ENCODE data around the gene STX11. TPM values are rescaled to one million over a fixed set of nuclear protein-coding genes. Genes with fewer than 3 reads are reported as not detected.
A peak's percentile ranks its signal among the peaks of the same experiment; 100 is the strongest.
"Not testable (repeated sequence)": the region's sequence is repeated elsewhere in the genome, so short reads cannot be mapped to it uniquely, and the experiment has no call there.

Gene STX11
- total RNA-seq, 2 donors from 2014 or later: 22.3 to 25.9 TPM

DNA sequence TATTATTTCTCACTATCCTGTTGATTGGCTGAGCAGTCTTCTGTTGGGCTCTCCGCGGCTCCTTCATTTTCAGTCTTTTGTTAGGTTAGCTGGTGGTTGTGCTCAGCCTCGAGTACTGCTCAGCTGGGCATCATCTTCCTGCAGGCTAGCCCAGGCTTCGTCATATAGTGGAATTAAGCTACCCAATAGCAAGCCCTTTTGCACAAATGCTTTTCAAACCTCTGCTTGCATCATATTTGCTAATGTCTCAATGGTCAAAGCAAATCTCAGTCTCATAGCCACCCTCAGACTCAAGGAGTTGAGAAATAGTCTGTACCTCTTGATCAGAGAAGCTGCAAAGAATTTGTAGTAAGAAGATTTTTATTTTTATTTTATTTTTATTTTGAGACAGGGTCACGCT lies 23.7 kb downstream of the STX11 start:
- no peak for ATAC-seq (replicated peaks)
- no peak overlapping the region for H3K27ac Mint-ChIP-seq
- H3K4me1 Mint-ChIP-seq: peaks cover 23% of the 10 kb centered on the region
- H3K9me3 Mint-ChIP-seq: no peaks in the 10 kb centered on the region
- peaks cover 82% of the 10 kb centered on the region for H3K36me3 Mint-ChIP-seq (ENCODE audit: low read depth)
- no peaks in the 10 kb centered on the region for H3K27me3 Mint-ChIP-seq
- H3K4me3 Mint-ChIP-seq: no peak overlapping the region

DNA sequence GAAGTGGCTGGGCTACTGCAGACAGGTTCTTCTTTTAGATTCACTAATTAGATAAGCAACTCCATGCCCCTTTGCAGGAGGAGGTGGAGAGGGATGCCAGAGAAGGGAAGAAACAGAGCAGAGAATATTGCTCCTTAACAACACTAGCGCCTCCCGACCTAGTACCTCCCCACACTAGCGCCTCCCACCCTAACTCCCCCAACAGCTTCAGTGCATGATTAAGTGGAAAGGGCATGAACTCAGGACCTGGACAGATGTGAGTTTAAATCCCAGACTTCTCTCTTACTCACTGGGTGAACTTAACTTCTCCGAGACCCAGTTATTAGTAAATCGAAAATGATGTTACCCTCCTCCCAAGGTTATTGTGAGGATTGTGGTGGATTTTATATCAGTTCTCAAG lies 25.7 kb downstream of the STX11 start:
- no peaks in the 10 kb centered on the region for H3K9me3 Mint-ChIP-seq
- no peak overlapping the region for H3K27ac Mint-ChIP-seq
- no peak overlapping the region for H3K4me3 Mint-ChIP-seq
- H3K4me1 Mint-ChIP-seq: peaks cover 34% of the 10 kb centered on the region
- no peaks in the 10 kb centered on the region for H3K27me3 Mint-ChIP-seq
- peaks cover 82% of the 10 kb centered on the region for H3K36me3 Mint-ChIP-seq (ENCODE audit: low read depth)
- no peak for ATAC-seq (replicated peaks)

DNA sequence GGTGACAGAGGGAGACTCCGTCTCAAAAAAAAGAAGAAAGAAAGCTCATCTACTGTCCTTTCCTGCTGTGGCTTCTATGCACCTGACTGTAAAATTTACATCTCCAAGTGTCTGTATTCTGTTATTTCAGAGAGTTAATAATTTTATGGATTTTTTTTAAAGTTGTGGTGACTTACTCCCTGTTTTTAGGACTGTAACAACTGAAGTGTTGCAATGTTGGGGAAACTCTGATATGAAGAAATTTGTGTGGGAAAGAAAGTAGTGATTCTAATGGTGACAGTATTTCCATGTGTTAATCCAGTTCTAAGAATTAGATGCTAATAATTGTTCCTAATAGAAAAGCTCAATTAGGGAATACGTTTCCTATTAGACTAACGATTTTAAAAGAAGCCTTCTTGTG lies 27.4 kb downstream of the STX11 start:
- Mint-ChIP-seq H3K4me1 (peaks cover 46% of the 10 kb centered on the region), H3K4me3 (peak overlapping the region; percentile 31)

DNA sequence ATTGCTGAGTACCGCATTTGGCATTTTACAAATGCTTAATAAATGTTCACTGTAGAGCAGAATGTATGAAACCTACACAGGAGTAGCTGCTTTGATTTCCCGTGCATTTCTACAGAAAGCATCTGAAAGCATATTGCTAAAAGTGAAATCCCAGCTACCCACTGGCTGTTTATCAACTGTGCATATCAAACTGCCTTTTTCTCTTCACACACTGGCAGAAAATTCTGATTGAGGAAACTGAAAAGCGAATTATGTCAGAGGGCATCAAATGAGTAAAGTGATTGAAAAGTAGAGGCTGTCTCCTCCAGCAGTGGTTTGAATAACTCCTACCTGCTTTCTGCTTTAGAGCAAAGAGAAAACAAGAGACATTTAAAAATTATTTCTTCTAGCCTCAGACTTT lies 28.0 kb downstream of the STX11 start:
- Mint-ChIP-seq H3K9me3 (peaks cover 3% of the 10 kb centered on the region), H3K36me3 (ENCODE audit: low read depth) (peaks cover 82% of the 10 kb centered on the region), H3K27me3 (no peaks in the 10 kb centered on the region), H3K4me1 (peaks cover 51% of the 10 kb centered on the region), H3K4me3 (peak overlapping the region; percentile 31), H3K27ac (peak overlapping the region; percentile 13)
- ATAC-seq (replicated peaks): peak; percentile 86

More for the DNA sequence above, 27.4 kb downstream of the STX11 start:
- no peaks in the 10 kb centered on the region for H3K27me3 Mint-ChIP-seq
- H3K36me3 Mint-ChIP-seq (ENCODE audit: low read depth): peaks cover 82% of the 10 kb centered on the region
- peaks cover 3% of the 10 kb centered on the region for H3K9me3 Mint-ChIP-seq
- H3K27ac Mint-ChIP-seq: no peak overlapping the region
- ATAC-seq (replicated peaks): no peak

DNA sequence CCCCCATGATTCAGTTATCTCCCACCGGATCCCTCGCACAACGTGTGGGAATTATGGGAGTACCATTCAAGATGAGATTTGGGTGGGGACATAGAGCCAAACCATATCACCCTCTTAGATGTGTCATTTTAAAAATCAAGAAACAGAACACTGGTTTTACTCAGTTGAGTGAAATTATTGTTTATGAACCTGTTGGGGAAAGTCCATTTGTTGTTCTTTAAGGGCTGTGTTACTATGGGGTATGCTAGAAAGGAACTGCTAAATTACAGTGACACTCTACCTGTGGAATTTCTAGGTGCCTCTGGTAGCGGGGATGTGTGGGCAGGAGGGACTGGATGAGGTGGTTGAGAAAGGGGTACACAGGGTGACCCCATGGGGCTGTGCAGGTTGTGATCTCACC lies 28.9 kb downstream of the STX11 start:
- H3K27ac Mint-ChIP-seq: peak overlapping the region; percentile 13
- no peaks in the 10 kb centered on the region for H3K27me3 Mint-ChIP-seq
- H3K9me3 Mint-ChIP-seq: peaks cover 3% of the 10 kb centered on the region
- H3K4me1 Mint-ChIP-seq: peaks cover 51% of the 10 kb centered on the region
- ATAC-seq (replicated peaks): peak; percentile 61
- peak overlapping the region; percentile 31 for H3K4me3 Mint-ChIP-seq
- H3K36me3 Mint-ChIP-seq (ENCODE audit: low read depth): peaks cover 81% of the 10 kb centered on the region

DNA sequence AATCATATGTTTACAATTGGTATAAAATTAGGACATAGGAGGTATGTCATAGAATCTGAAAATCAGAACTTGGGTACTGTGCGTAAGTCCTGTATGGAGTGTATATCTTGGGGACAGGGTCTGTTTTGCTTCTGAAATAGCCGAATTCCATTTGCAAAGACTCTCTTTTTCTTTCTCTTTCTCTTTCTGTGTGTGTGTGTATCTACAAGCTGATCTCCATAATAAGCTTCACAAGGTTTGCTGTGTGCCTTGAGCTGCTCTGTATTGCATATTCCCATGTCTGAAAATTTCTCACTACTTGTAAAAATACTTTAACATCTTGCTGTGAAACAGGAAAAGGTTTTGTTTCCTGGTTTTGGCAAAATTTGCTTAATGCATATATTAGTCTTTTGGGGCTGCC lies 29.5 kb downstream of the STX11 start:
- Mint-ChIP-seq H3K9me3 (peaks cover 3% of the 10 kb centered on the region), H3K27ac (no peak overlapping the region), H3K27me3 (no peaks in the 10 kb centered on the region), H3K4me3 (peak overlapping the region; percentile 31), H3K36me3 (ENCODE audit: low read depth) (peaks cover 87% of the 10 kb centered on the region), H3K4me1 (peaks cover 51% of the 10 kb centered on the region)
- ATAC-seq (replicated peaks): no peak

DNA sequence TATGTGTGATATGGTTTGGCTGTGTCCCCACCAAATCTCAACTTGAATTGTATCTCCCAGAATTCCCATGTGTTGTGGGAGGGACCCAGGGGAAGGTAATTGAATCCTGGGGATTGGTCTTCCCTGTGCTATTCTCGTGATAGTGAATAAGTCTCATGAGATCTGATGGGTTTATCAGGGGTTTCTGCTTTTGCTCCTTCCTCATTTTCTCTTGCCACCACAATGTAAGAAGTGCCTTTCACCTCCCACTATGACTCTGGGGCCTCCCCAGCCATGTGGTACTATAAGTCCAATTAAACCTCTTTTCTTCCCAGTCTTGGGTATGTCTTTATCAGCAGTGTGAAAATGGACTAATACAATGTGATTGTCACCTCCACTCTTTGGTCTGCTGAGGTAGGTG lies 30.0 kb downstream of the STX11 start:
- not testable (repeated sequence) for H3K27ac Mint-ChIP-seq; H3K27me3 Mint-ChIP-seq; ATAC-seq (replicated peaks); H3K9me3 Mint-ChIP-seq
- peak overlapping the region; percentile 31 for H3K4me3 Mint-ChIP-seq
- peaks cover 90% of the 10 kb centered on the region for H3K36me3 Mint-ChIP-seq (ENCODE audit: low read depth)
- peaks cover 51% of the 10 kb centered on the region for H3K4me1 Mint-ChIP-seq

DNA sequence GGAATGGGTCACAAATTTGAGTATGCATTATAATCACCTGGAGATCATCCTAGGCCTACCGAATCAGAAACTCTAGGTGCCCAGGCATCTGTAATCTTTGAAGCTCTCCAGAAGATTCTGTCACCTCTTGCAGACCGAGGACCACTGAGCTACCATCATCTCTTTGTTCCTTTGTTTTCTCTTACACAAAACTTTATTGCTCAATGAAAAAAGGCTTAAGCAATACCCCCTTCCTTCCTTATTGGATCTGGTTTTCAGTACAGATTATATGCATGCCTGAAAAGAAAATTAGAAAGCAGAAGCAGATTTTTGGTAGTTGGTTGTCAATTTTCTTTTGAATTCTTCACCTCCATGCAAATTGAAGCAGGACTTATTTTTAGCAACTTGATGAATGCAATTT lies 31.3 kb downstream of the STX11 start:
- ATAC-seq (replicated peaks): no peak
- Mint-ChIP-seq H3K9me3 (peaks cover 3% of the 10 kb centered on the region), H3K36me3 (ENCODE audit: low read depth) (peaks cover 90% of the 10 kb centered on the region), H3K27ac (no peak overlapping the region), H3K4me1 (peaks cover 51% of the 10 kb centered on the region), H3K27me3 (no peaks in the 10 kb centered on the region), H3K4me3 (no peak overlapping the region)

DNA sequence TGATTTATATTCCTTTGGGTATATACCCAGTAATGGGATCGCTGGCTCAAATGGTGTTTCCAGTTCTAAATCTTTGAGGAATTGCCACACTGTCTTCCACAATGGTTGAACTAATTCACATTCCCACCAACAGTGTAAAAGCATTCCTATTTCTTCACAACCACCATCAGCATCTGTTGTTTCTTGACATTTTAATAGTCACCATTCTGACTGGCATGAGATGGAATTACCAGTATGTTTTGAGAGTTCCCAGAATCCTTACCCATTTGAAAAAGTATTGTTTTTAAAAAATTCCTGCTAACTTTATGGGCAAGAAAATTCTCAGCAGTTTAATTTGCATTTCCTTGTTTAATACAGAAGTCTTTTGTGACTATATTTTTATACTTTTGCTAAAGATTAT lies 33.9 kb downstream of the STX11 start:
- H3K4me1 Mint-ChIP-seq: peaks cover 34% of the 10 kb centered on the region
- H3K9me3 Mint-ChIP-seq; H3K27me3 Mint-ChIP-seq; ATAC-seq (replicated peaks); H3K27ac Mint-ChIP-seq; H3K4me3 Mint-ChIP-seq: not testable (repeated sequence)
- H3K36me3 Mint-ChIP-seq (ENCODE audit: low read depth): peaks cover 97% of the 10 kb centered on the region

DNA sequence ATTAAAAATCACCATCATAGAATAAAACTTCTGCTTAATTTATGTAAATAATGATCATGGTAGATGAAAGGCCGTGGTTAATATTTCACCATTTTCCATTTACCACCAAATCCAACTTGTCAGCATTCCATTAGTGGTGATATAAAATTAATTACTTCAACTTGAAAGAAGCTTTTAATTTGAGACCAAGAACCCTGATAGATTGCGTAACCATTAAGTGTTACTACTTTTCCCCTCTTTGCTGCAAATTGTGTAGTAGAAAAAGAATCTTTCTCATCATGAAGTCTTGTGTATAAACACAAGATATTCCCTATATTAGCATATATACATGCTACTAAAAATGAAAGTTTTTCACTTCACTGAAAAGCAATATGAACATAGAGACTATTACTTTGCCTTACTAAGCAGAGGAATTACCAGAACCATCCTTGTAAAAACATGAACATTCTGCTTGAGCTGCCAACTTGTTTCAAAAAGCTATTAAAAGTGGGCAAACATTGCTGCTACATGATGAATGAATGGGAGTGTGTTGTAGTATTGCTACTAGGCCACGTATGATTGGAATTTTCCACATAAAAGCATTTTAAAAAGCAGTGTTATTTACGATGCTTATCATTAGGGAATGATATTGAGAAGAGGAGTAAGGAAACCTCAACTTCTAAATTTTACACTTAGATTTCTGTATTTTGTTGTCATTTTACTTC lies 35.0 kb downstream of the STX11 start:
- ATAC-seq (replicated peaks): no peak
- H3K36me3 Mint-ChIP-seq (ENCODE audit: low read depth): peaks cover 96% of the 10 kb centered on the region
- no peak overlapping the region for H3K27ac Mint-ChIP-seq
- H3K9me3 Mint-ChIP-seq: peaks cover 3% of the 10 kb centered on the region
- H3K27me3 Mint-ChIP-seq: no peaks in the 10 kb centered on the region
- no peak overlapping the region for H3K4me3 Mint-ChIP-seq
- peaks cover 23% of the 10 kb centered on the region for H3K4me1 Mint-ChIP-seq

DNA sequence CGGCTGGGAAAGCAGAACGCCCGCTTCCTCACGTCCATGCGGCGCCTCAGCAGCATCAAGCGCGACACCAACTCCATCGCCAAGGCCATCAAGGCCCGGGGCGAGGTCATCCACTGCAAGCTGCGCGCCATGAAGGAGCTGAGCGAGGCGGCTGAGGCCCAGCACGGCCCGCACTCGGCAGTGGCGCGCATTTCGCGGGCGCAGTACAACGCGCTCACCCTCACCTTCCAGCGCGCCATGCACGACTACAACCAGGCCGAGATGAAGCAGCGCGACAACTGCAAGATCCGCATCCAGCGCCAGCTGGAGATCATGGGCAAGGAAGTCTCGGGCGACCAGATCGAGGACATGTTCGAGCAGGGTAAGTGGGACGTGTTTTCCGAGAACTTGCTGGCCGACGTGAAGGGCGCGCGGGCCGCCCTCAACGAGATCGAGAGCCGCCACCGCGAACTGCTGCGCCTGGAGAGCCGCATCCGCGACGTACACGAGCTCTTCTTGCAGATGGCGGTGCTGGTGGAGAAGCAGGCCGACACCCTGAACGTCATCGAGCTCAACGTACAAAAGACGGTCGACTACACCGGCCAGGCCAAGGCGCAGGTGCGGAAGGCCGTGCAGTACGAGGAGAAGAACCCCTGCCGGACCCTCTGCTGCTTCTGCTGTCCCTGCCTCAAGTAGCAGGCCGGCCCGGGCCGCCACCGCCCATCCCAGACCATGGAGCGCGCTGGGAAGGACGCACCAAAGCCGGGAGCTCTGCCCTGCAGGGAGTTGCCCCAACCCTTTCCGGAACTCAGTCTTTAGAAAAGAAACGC lies 36.7 kb downstream of the STX11 start:
- H3K27me3 Mint-ChIP-seq: no peaks in the 10 kb centered on the region
- peaks cover 11% of the 10 kb centered on the region for H3K4me1 Mint-ChIP-seq
- H3K9me3 Mint-ChIP-seq: peaks cover 3% of the 10 kb centered on the region
- H3K4me3 Mint-ChIP-seq: no peak overlapping the region
- H3K27ac Mint-ChIP-seq: no peak overlapping the region
- H3K36me3 Mint-ChIP-seq (ENCODE audit: low read depth): peaks cover 79% of the 10 kb centered on the region
- ATAC-seq (replicated peaks): no peak

DNA sequence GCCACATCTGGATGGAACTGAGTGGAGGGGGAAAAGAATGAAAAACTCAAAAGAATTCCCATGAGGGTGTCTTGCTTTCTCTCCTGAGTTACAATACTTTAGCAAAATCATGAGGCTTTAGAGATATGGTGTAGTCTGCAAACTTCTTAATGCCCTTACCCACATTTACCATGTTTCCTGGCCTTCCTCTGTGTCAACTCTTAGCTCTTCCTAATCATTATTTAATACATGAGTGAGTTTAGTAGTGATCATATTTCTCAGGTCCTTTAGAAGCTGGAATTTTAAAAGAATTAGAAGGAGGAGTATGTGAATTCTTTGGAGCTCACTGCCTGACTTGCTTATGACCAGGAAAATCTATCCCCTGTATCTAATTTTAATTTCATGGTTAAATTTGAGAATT lies 39.0 kb downstream of the STX11 start:
- Mint-ChIP-seq H3K9me3 (no peaks in the 10 kb centered on the region), H3K4me3 (no peak overlapping the region), H3K36me3 (ENCODE audit: low read depth) (peaks cover 57% of the 10 kb centered on the region), H3K27me3 (no peaks in the 10 kb centered on the region), H3K27ac (no peak overlapping the region), H3K4me1 (peaks cover 6% of the 10 kb centered on the region)
- no peak for ATAC-seq (replicated peaks)

DNA sequence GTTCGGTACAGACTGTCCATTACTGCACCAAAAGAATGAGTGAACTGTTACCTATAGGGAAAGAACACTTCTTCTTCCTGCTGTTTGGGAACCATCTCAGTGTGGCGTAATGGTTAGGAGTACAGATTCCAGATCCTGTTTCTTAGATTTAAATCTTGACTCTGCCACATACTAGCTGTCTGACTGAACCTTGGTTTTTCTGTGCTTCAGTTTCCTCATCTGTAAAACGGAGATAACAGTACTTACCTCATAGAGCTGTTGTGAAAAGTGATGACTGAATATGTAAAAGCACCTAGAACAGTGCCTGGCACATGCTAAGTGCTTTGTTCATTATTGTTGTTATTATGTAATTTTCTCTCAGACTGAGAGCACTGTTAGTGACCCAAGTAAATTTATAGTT lies 39.8 kb downstream of the STX11 start:
- no peaks in the 10 kb centered on the region for H3K9me3 Mint-ChIP-seq
- no peaks in the 10 kb centered on the region for H3K27me3 Mint-ChIP-seq

DNA sequence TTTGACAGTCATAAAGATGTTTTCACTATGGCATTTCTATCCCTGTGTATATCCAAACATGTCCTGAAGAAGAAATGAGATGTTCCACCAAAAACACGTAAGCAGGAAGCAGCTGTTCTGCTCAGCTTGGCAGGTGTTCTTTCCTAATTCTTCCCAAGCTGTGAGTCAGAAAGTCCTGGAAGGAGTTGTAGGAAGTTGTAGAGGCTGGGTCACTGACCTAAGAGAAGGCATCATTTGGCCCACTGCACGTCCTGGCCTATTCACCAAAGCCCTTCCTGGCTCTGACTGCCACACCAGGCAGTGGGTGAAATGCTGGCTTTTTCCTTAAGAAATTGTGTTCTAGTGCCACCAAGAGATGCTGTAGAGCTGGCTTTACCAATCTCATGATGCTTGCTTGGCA lies 40.3 kb downstream of the STX11 start:
- H3K9me3 Mint-ChIP-seq: no peaks in the 10 kb centered on the region
- no peaks in the 10 kb centered on the region for H3K27me3 Mint-ChIP-seq
- no peak overlapping the region for H3K4me3 Mint-ChIP-seq
- peaks cover 45% of the 10 kb centered on the region for H3K36me3 Mint-ChIP-seq (ENCODE audit: low read depth)
- H3K27ac Mint-ChIP-seq: no peak overlapping the region
- no peak for ATAC-seq (replicated peaks)
- H3K4me1 Mint-ChIP-seq: peaks cover 7% of the 10 kb centered on the region

More for the DNA sequence above, 39.8 kb downstream of the STX11 start:
- Mint-ChIP-seq H3K4me1 (peaks cover 7% of the 10 kb centered on the region), H3K4me3 (no peak overlapping the region), H3K27ac (no peak overlapping the region), H3K36me3 (ENCODE audit: low read depth) (peaks cover 50% of the 10 kb centered on the region)
- ATAC-seq (replicated peaks): no peak

DNA sequence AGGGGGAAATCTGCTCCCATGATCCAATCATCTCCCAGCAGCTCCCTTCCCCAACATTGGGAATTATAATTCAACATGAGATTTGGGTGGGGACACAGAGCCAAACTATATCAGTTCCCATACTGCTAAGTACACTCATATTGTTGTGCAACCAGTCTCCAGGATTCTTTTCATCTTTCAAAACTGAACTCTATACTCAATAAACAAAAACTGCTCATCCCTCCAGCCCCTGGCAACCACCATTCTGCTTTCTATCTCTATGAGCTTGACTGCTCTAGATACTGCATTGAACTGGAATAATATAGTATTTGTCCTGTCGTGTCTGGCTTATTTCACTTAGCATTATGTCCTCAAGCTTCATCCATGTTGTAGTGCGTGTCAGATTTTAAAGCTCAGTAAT lies 42.9 kb downstream of the STX11 start:
- Mint-ChIP-seq H3K27me3 (no peaks in the 10 kb centered on the region), H3K36me3 (ENCODE audit: low read depth) (peaks cover 19% of the 10 kb centered on the region), H3K4me1 (peaks cover 9% of the 10 kb centered on the region), H3K27ac (no peak overlapping the region), H3K4me3 (no peak overlapping the region), H3K9me3 (peaks cover 2% of the 10 kb centered on the region)
- ATAC-seq (replicated peaks): no peak
